HG03196 (cell line): ENCODE data around the gene PTBP3.

Experiments used
- ATAC-seq: cut with Tn5 transposase; IDR thresholded peaks from one replicate; pipeline ENCODE4 v1.9.1; 2021; ENCODE audit not compliant: unreplicated experiment

PTBP3 gene

GRCh38 chr9:112361601-112362000 lies 28.2 kb upstream of the PTBP3 start:
- ATAC-seq = no peak

GRCh38 chr9:112360047-112360804 lies 26.8 kb upstream of the PTBP3 start:
- no peak for ATAC-seq

GRCh38 chr9:112355427-112355897 lies 22.0 kb upstream of the PTBP3 start:
- ATAC-seq = no peak

- ATAC-seq = no peak
Measured at GRCh38 chr9:112354081-112354743, 20.8 kb upstream of the PTBP3 start.

GRCh38 chr9:112352209-112352608 lies 18.8 kb upstream of the PTBP3 start:
- no peak for ATAC-seq

GRCh38 chr9:112351184-112351583 lies 17.8 kb upstream of the PTBP3 start:
- ATAC-seq = no peak

GRCh38 chr9:112349008-112349333 lies 15.6 kb upstream of the PTBP3 start:
- ATAC-seq = no peak

- no peak for ATAC-seq
Measured at GRCh38 chr9:112348257-112349007, 15.0 kb upstream of the PTBP3 start.

GRCh38 chr9:112341730-112342129 lies 8.3 kb upstream of the PTBP3 start:
- no peak for ATAC-seq

- ATAC-seq = no peak
Measured at GRCh38 chr9:112339886-112340285, 6.5 kb upstream of the PTBP3 start.

GRCh38 chr9:112338561-112338960 lies 5.1 kb upstream of the PTBP3 start:
- ATAC-seq = no peak

- no peak for ATAC-seq
Measured at GRCh38 chr9:112337547-112337946, 4.1 kb upstream of the PTBP3 start.

- ATAC-seq = no peak
Measured at GRCh38 chr9:112334432-112334841, 1.0 kb upstream of the PTBP3 start.

GRCh38 chr9:112333639-112334431 lies 416 bp upstream of the PTBP3 start:
- peak; percentile 72 for ATAC-seq

- no peak for ATAC-seq
Measured at GRCh38 chr9:112332674-112332976, 794 bp downstream of the PTBP3 start.

GRCh38 chr9:112332214-112332613 lies 1.2 kb downstream of the PTBP3 start:
- no peak for ATAC-seq

GRCh38 chr9:112331674-112331952 lies 1.8 kb downstream of the PTBP3 start:
- ATAC-seq = no peak

GRCh38 chr9:112328545-112328944 lies 4.9 kb downstream of the PTBP3 start:
- no peak for ATAC-seq

GRCh38 chr9:112327718-112328450 lies 5.5 kb downstream of the PTBP3 start:
- ATAC-seq = no peak

GRCh38 chr9:112326194-112326593 lies 7.2 kb downstream of the PTBP3 start:
- ATAC-seq = no peak

GRCh38 chr9:112325600-112325999 lies 7.8 kb downstream of the PTBP3 start:
- ATAC-seq = no peak
